ENCODE measurements around the gene TGFBR3. TPM values are rescaled to one million over a fixed set of nuclear protein-coding genes. Genes with fewer than 3 reads are reported as not detected.
A peak's percentile ranks its signal among the peaks of the same experiment; 100 is the strongest.
"Not testable (repeated sequence)": the region's sequence is repeated elsewhere in the genome, so short reads cannot be mapped to it uniquely, and the experiment has no call there.

The TGFBR3 gene
- total and polyA plus RNA-seq, 7 donors = 1.2 to 170 (median 92.2) TPM

DNA sequence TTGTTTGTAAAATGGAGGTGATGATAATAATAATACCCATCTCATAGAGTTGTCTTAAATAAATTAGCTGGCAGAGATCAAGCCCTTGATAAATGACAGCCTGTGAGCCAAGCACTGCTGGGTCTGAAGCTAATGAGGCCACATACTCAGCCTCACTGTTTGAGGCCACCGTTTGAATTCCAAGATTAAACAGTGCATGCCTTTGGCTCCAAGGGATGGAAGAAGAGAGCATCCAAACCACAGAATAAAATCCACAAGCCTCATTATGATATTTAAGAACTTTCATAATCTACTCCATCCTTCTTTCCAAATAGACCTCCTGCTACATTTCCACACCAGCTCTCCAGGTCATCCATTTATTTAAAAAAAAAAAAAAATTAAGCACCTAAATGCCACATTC, 29.0 kb downstream of the TGFBR3 start:
- no peak for DNase-seq
- no peak for TF ChIP-seq POLR2A (IDR thresholded peaks at IDR 0.05)
- no peak for TF ChIP-seq EP300 (IDR thresholded peaks at IDR 0.05)
- TF ChIP-seq, protein P1, sequence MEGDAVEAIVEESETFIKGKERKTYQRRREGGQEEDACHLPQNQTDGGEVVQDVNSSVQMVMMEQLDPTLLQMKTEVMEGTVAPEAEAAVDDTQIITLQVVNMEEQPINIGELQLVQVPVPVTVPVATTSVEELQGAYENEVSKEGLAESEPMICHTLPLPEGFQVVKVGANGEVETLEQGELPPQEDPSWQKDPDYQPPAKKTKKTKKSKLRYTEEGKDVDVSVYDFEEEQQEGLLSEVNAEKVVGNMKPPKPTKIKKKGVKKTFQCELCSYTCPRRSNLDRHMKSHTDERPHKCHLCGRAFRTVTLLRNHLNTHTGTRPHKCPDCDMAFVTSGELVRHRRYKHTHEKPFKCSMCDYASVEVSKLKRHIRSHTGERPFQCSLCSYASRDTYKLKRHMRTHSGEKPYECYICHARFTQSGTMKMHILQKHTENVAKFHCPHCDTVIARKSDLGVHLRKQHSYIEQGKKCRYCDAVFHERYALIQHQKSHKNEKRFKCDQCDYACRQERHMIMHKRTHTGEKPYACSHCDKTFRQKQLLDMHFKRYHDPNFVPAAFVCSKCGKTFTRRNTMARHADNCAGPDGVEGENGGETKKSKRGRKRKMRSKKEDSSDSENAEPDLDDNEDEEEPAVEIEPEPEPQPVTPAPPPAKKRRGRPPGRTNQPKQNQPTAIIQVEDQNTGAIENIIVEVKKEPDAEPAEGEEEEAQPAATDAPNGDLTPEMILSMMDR (IDR thresholded peaks at IDR 0.05) = no peak
- no peak for TF ChIP-seq POLR2AphosphoS5 (IDR thresholded peaks at IDR 0.05)
- intact Hi-C loops (cut with DNase I) = no loop called here
- H3K4me1 ChIP-seq = peaks cover 0 to 39% (median 24%) of the 10 kb centered on the region in 4 donors
- H3K4me3 ChIP-seq = no peak overlapping the region
- no peaks in the 10 kb centered on the region for H3K9me3 ChIP-seq
- 39 to 51% methylated on average over 1 of the region's 1 CpG for WGBS, 2 donors
- H3K36me3 ChIP-seq = peaks cover 0 to 30% (median 0%) of the 10 kb centered on the region in 4 donors
- peak overlapping the region in 1 of 4 donors; percentile 15 for H3K27ac ChIP-seq
- H3K27me3 ChIP-seq = no peaks in the 10 kb centered on the region

DNA sequence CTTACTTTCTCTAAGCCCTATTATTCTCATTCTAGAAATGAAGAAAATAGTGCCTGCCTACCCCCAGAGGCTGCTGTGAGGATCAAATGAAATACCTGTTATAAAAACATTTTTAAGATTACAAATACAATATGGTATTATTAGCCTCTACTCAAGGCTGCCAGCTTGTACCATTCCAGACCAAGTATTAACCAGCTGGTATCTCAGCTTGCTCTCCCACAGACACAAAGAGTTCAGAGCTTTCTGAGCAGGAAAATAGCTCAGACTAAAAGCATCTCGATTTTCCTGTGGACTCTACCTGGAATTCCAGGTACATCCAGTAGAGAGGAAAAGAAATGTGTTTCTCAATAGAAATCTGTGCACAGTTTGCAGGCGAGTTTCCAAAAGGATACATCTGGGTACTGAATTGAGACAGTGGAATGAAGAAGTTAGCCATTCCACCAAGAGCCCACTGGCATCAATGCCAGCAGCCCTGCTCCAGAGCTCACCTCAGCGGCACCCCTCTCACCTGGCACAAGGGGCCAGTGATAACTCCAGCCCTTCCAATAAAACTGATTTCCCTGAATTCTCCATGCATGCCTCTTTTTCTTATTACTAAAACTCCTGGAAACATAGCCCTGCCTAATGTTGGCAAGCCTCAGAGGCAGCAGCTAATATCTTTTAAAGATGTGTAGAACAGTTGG, 31.0 kb downstream of the TGFBR3 start:
- Histone ChIP-seq H3K36me3 (peaks cover 0 to 16% (median 0%) of the 10 kb centered on the region in 4 donors), H3K27ac (peak overlapping the region; percentile 8 to 91 (median 42)), H3K4me1 (peaks cover 0 to 54% (median 38%) of the 10 kb centered on the region in 4 donors), H3K9me3 (no peaks in the 10 kb centered on the region), H3K27me3 (no peaks in the 10 kb centered on the region), H3K4me3 (no peak overlapping the region)
- TF ChIP-seq EP300 (IDR thresholded peaks at IDR 0.05) (no peak), POLR2AphosphoS5 (IDR thresholded peaks at IDR 0.05) (no peak), POLR2A (IDR thresholded peaks at IDR 0.05) (no peak)
- TF ChIP-seq, protein P1 (IDR thresholded peaks at IDR 0.05) = no peak
- no peak for DNase-seq
- intact Hi-C loops (cut with DNase I) = no loop called here
- 79 to 84% methylated on average over 3 of the region's 3 CpGs for WGBS, 2 donors

DNA sequence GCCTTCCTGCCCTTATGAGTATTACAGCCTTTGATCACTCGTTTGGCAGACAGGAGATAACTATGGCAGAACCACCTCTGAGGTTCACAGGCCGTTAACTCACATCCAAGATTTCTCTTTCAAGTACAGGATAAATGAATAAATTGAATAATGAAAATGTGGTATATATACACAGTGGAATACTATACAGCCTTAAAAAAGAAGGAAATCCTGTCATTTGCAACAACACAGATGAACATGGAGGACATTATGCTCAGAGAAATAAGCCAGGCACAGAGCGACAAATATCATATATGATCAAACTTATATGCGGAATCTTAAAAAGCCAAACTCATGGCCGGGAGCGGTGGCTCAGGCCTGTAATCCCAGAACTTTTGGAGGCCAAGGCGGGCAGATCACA, 32.6 kb downstream of the TGFBR3 start:
- Histone ChIP-seq H3K4me1 (peaks cover 0 to 63% (median 41%) of the 10 kb centered on the region in 4 donors), H3K9me3 (no peaks in the 10 kb centered on the region), H3K36me3 (no peaks in the 10 kb centered on the region), H3K27ac (peak overlapping the region in 1 of 4 donors; percentile 91), H3K27me3 (no peaks in the 10 kb centered on the region), H3K4me3 (no peak overlapping the region)
- no peak for TF ChIP-seq POLR2AphosphoS5 (IDR thresholded peaks at IDR 0.05)
- intact Hi-C loops (cut with DNase I) = no loop called here
- 96 to 98% methylated on average over 7 of the region's 7 CpGs for WGBS, 2 donors
- DNase-seq = no peak

DNA sequence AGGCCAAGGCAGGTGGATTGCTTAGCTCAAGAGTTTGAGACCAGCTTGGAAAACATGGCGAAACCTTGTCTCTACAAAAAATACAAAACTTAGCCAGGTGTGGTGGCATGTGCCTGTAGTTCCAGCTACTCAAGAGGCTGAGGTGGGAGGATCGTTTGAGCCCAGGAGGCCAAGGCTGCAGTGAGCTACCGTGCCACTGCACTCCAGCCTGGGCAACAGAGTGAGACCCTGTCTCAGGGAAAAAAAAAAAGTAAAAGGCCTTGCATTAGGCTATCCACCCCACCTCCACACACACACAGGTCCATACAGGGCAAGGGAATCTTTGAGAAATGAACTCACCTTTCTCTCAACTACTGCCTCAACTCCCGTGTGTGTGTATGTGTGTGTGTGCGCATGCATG, 33.9 kb downstream of the TGFBR3 start:
- H3K36me3 ChIP-seq; intact Hi-C loops (cut with DNase I); H3K9me3 ChIP-seq; H3K27me3 ChIP-seq; H3K4me3 ChIP-seq; DNase-seq: not testable (repeated sequence)
- 89 to 96% methylated on average over 5 of the region's 5 CpGs for WGBS, 2 donors
- H3K27ac ChIP-seq = peak overlapping the region; percentile 82 to 91 (median 85)
- peaks cover 0 to 71% (median 40%) of the 10 kb centered on the region in 4 donors for H3K4me1 ChIP-seq

DNA sequence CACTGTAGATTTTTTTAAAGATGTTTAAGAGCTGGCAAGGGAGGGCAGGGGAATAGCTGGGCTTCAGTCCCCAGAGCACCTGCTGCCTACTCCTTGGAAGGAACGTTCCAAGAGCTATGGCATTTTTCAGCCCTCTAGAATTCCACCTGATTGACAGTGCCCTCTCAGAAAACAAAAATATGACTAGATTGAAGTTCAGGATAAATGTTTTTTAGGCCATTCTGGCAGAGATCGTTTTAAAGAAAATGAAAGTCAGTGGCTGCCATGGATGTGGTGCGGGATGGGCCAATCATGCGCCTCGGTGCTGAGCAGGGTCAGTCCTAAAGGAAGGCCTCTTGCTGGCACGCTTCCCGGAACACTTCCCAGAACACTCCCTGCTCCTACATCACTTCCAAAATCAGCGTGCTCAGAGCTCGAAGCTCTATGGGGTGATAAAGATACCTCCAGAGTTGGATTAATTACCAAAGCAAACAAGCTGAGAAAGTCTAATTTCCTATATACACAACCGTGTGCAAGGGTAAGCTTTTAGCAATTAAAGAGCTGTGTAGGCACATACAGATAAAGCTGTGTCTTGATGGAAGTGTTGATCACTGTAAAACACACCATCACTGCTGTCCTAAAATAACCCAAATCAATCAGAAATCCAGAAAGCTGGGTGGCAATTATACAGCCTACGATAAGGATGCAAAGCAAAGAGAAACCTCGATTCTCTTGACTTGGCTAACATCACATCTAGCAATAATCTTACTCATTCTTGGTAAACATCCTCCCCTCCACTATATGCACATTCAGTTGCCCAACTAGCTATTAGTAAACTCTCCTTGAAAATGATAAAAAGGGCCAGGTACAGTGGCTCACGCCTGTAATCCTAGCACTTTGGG, 34.6 kb downstream of the TGFBR3 start:
- intact Hi-C loops (cut with DNase I) = no loop called here
- H3K27me3 ChIP-seq = no peaks in the 10 kb centered on the region
- 12 to 55% methylated on average over 13 of the region's 13 CpGs for WGBS, 2 donors

More for the DNA sequence above, 34.6 kb downstream of the TGFBR3 start:
- Histone ChIP-seq H3K4me1 (peaks cover 0 to 73% (median 43%) of the 10 kb centered on the region in 4 donors), H3K27ac (peak overlapping the region; percentile 82 to 91 (median 85)), H3K9me3 (no peaks in the 10 kb centered on the region), H3K36me3 (no peaks in the 10 kb centered on the region), H3K4me3 (peak overlapping the region in 3 of 4 donors; percentile 12 to 36 (median 33))
- TF ChIP-seq POLR2AphosphoS5 (IDR thresholded peaks at IDR 0.05) (peak in 3 of 4 donors; percentile 45 to 78 (median 49)), POLR2A (IDR thresholded peaks at IDR 0.05) (no peak), EP300 (IDR thresholded peaks at IDR 0.05) (peak in 1 of 4 donors; percentile 46)
- TF ChIP-seq, protein P1 (IDR thresholded peaks at IDR 0.05) = no peak
- peak; percentile 98 for DNase-seq
